ENCODE measurements around the gene ZNF646.

Gene ZNF646

DNA sequence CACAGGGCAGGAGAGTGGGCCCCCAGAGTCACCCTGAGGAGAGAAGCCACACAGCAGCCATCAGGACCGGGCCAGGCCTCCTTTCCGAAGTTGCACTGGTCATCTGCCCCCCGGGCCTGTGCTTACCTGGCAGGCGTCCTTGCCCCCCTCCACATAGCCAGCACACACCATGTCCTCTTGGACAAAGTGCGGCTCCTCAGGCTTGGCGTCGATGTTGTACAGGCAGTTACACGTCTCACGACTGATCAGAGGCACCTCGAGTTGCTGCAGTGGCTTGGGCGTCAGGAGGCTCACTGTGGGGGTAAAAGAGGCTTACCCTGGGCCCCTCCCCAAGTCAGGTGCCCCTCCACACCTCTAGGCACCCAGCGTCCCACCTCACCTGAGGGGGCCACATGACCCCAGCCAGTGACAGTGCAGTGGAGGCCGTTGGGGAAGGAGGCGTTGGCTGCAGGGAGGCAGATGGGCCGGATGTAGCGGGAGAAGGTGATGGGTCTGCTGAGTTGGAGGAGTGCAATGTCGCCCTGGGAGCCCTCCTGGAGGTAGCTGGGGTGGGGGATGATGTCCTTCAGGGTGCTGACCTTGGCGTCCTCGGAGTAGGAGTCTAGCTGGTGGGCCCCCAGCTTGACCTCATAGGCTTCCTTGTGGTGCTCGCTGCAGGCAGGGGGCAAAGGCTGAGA, 58.2 kb downstream of the ZNF646 start:
- no peak for FAIRE-seq

DNA sequence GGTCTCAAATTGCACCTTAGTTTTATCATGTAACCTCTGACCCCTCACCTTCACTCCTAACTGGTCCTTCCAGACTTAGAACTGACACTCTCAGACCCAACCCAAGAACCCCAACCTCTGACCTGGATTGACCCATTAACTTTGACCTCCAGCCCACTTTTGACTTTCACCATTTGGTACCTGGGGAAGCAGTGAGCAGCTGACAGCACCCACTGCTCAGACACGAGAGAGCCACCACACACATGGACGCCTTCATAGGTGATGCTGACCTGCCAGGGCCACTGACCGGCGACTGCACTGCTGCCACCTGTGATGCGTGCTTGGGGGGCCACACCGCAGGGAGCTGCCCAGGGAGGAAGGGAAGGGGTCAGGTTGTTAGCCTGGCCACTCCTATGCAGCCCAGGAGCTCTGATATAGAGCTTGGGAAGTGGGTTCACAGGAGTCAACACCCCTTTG, 58.9 kb downstream of the ZNF646 start:
- FAIRE-seq = no peak
